ENCODE results near the gene GPHN.

GPHN gene

GRCh38 chr14:67167420-67168109 is 659.6 kb downstream of the GPHN start:
- no peak for TF ChIP-seq CTCF (conservative IDR thresholded peaks at IDR 0.05; ENCODE audit: control insufficient read depth, insufficient read depth, low read depth, low read length)
- H3K4me3 ChIP-seq (ENCODE audit: control insufficient read depth, low read depth, low read length) = no peak overlapping the region
- no peak for DNase-seq (ENCODE audit: low read depth)

- no peak for DNase-seq (ENCODE audit: low read depth)
- no peak for TF ChIP-seq CTCF (conservative IDR thresholded peaks at IDR 0.05; ENCODE audit: control insufficient read depth, insufficient read depth, low read depth, low read length)
- no peak overlapping the region for H3K4me3 ChIP-seq (ENCODE audit: control insufficient read depth, low read depth, low read length)
Observed at GRCh38 chr14:67168110-67168441, 660.1 kb downstream of the GPHN start.

GRCh38 chr14:67170660-67171059 is 662.7 kb downstream of the GPHN start:
- H3K4me3 ChIP-seq (ENCODE audit: control insufficient read depth, low read depth, low read length) = no peak overlapping the region
- no peak for DNase-seq (ENCODE audit: low read depth)
- TF ChIP-seq CTCF (conservative IDR thresholded peaks at IDR 0.05; ENCODE audit: control insufficient read depth, insufficient read depth, low read depth, low read length) = no peak

- DNase-seq (ENCODE audit: low read depth) = no peak
- no peak overlapping the region for H3K4me3 ChIP-seq (ENCODE audit: control insufficient read depth, low read depth, low read length)
- no peak for TF ChIP-seq CTCF (conservative IDR thresholded peaks at IDR 0.05; ENCODE audit: control insufficient read depth, insufficient read depth, low read depth, low read length)
Observed at GRCh38 chr14:67172056-67172455, 664.1 kb downstream of the GPHN start.

GRCh38 chr14:67172520-67172919 is 664.6 kb downstream of the GPHN start:
- no peak for DNase-seq (ENCODE audit: low read depth)
- H3K4me3 ChIP-seq (ENCODE audit: control insufficient read depth, low read depth, low read length) = no peak overlapping the region
- no peak for TF ChIP-seq CTCF (conservative IDR thresholded peaks at IDR 0.05; ENCODE audit: control insufficient read depth, insufficient read depth, low read depth, low read length)

- H3K4me3 ChIP-seq (ENCODE audit: control insufficient read depth, low read depth, low read length) = no peak overlapping the region
- no peak for DNase-seq (ENCODE audit: low read depth)
- no peak for TF ChIP-seq CTCF (conservative IDR thresholded peaks at IDR 0.05; ENCODE audit: control insufficient read depth, insufficient read depth, low read depth, low read length)
Observed at GRCh38 chr14:67173719-67174118, 665.8 kb downstream of the GPHN start.
